ENCODE data around the gene CADM1.

Gene CADM1

DNA sequence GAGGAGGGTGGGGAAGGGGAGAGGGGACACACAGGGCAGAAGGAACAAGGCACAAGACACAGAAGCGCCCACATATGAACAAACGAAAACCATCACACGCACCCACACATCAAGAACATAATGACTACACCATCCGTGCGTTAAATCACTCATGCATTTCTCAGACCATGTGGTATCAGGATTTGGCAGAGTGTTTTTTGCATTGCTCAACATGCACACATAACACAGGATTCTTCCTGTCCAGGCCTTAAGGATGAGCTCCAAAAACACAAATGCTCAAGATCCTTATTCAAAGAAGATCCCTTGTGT, 309.5 kb downstream of the CADM1 start:
- Histone ChIP-seq H3K36me3 (ENCODE audit: insufficient read depth, insufficient read length, low read length) (no peaks in the 10 kb centered on the region), H3K27me3 (ENCODE audit: insufficient read depth, insufficient read length) (no peaks in the 10 kb centered on the region), H3K4me3 (ENCODE audit: insufficient read length, low read depth) (no peak overlapping the region), H3K4me1 (ENCODE audit: insufficient read depth, insufficient read length) (no peaks in the 10 kb centered on the region), H3K9ac (ENCODE audit: insufficient read length, low read depth) (no peak overlapping the region), H3K9me3 (ENCODE audit: insufficient read depth, low read length) (no peaks in the 10 kb centered on the region)
- DNase-seq (ENCODE audit: low read depth, low spot score), result no peak
- TF ChIP-seq SUZ12 (IDR thresholded peaks at IDR 0.05; ENCODE audit: extremely low read depth, insufficient read depth, insufficient read length) (no peak), YY1 (IDR thresholded peaks at IDR 0.05; ENCODE audit: insufficient read depth, insufficient read length) (no peak), ZNF274 (IDR thresholded peaks at IDR 0.05; ENCODE audit: low read depth, low read length) (no peak)

DNA sequence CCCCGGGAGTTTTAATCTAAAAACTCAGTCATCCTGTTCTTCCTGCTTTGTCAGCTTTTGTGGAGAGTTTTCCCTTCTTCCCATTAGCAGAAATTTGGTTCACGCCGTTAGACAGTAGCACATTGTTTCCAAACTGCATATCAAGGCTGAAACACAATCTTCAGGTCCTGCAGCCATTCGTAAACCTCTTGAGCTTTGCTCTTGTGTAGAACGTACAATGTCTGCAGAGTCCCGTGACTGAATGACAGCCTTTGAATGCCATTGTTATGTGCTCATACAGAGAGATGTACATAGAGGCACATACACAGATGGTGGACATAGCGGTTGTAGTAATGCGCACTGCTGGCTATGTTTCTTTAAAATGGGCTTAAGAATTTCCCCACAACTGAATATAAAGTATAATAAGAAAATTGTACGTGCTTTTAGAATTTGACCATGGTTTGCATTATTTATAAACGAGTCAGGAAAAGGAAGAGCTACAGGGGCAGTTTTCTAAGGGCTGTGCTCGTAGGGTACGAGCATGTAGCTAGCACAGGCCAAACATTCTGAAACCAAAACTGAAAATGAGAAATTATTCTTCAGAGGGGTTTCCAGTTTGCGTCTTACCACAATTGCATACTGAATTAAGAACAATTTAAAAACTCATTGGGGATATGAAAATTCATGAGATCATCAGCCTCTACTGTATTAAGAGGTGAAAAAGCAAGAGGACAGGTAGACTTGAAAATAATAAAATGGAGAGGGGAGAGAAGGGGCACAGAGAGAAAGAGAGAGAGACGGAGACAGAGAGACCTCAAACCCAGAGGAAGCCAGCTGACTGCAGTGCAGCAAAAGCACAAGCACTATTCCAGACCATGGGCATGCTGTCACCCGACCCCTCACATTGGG, 310.1 kb downstream of the CADM1 start:
- Histone ChIP-seq H3K27me3 (ENCODE audit: insufficient read depth, insufficient read length) (no peaks in the 10 kb centered on the region), H3K4me3 (ENCODE audit: insufficient read length, low read depth) (no peak overlapping the region), H3K9ac (ENCODE audit: insufficient read length, low read depth) (no peak overlapping the region), H3K4me1 (ENCODE audit: insufficient read depth, insufficient read length) (no peaks in the 10 kb centered on the region), H3K9me3 (ENCODE audit: insufficient read depth, low read length) (no peaks in the 10 kb centered on the region), H3K36me3 (ENCODE audit: insufficient read depth, insufficient read length, low read length) (no peaks in the 10 kb centered on the region)
- TF ChIP-seq YY1 (IDR thresholded peaks at IDR 0.05; ENCODE audit: insufficient read depth, insufficient read length) (no peak), ZNF274 (IDR thresholded peaks at IDR 0.05; ENCODE audit: low read depth, low read length) (no peak), SUZ12 (IDR thresholded peaks at IDR 0.05; ENCODE audit: extremely low read depth, insufficient read depth, insufficient read length) (no peak)
- no peak for DNase-seq (ENCODE audit: low read depth, low spot score)

DNA sequence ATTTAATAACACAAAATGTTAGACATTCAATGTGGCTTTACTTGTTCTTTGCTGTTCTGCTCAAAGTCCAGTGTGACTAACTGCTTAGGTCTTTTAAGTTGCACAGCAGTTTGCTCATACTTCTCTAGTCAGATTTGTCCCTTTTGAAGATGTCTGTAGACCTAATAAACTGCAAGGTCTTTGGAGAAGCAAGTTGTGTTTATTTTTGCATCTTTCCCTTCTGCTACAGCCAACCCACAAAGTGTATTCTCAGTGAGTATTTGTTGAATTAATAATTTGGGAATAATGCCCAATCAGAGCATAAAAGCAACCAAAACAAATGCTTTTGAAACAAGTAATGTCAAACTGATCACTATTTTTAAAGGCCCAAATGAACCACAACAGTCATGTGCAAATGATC, 312.5 kb downstream of the CADM1 start:
- Histone ChIP-seq H3K9me3 (ENCODE audit: insufficient read depth, low read length) (no peaks in the 10 kb centered on the region), H3K27me3 (ENCODE audit: insufficient read depth, insufficient read length) (no peaks in the 10 kb centered on the region), H3K9ac (ENCODE audit: insufficient read length, low read depth) (no peak overlapping the region), H3K4me1 (ENCODE audit: insufficient read depth, insufficient read length) (no peaks in the 10 kb centered on the region), H3K36me3 (ENCODE audit: insufficient read depth, insufficient read length, low read length) (no peaks in the 10 kb centered on the region), H3K4me3 (ENCODE audit: insufficient read length, low read depth) (no peak overlapping the region)
- DNase-seq (ENCODE audit: low read depth, low spot score), result no peak
- TF ChIP-seq SUZ12 (IDR thresholded peaks at IDR 0.05; ENCODE audit: extremely low read depth, insufficient read depth, insufficient read length) (no peak), ZNF274 (IDR thresholded peaks at IDR 0.05; ENCODE audit: low read depth, low read length) (no peak), YY1 (IDR thresholded peaks at IDR 0.05; ENCODE audit: insufficient read depth, insufficient read length) (no peak)

DNA sequence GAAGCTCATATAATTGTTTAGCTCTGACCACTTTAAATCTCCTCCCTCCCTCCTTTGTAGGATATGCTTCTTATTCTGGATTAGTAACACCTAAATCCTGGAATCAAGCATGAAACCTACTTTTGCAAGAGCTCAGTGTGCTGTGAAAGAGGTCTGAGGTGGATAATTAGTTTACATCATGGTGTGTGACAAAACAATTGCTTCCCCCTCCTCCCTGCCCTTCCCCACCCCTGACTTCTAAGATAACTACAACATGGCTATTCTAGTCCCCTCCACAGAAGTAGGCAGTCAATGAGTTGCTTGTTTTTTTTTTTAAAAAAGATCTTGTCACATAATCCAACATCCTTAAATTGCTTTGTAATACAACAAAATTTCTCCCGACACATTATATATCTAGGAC, 314.0 kb downstream of the CADM1 start:
- Histone ChIP-seq H3K4me3 (ENCODE audit: insufficient read length, low read depth) (no peak overlapping the region), H3K9me3 (ENCODE audit: insufficient read depth, low read length) (no peaks in the 10 kb centered on the region), H3K9ac (ENCODE audit: insufficient read length, low read depth) (no peak overlapping the region), H3K36me3 (ENCODE audit: insufficient read depth, insufficient read length, low read length) (no peaks in the 10 kb centered on the region), H3K4me1 (ENCODE audit: insufficient read depth, insufficient read length) (no peaks in the 10 kb centered on the region), H3K27me3 (ENCODE audit: insufficient read depth, insufficient read length) (no peaks in the 10 kb centered on the region)
- no peak for DNase-seq (ENCODE audit: low read depth, low spot score)
- no peak for TF ChIP-seq ZNF274 (IDR thresholded peaks at IDR 0.05; ENCODE audit: low read depth, low read length)
- TF ChIP-seq SUZ12 (IDR thresholded peaks at IDR 0.05; ENCODE audit: extremely low read depth, insufficient read depth, insufficient read length), result no peak
- TF ChIP-seq YY1 (IDR thresholded peaks at IDR 0.05; ENCODE audit: insufficient read depth, insufficient read length), result no peak

DNA sequence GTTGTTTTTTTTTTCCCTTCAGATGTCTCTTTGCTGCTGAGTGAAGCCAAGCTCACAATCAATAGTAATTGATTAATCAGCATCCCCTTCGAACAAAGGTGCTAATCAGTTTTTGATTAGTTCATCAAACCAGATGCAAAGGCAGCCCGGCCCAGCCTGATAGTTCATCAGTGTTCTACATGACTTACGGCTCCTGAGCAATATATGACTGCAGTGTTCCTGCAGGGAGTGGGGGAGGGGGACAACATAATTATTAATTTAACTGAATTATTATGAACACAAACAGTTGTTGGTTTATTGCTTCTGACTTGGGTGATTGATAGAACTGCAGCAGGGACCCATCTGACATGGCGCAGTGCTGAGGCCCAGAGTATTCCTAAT, 315.3 kb downstream of the CADM1 start:
- H3K9ac ChIP-seq (ENCODE audit: insufficient read length, low read depth), result no peak overlapping the region
- H3K27me3 ChIP-seq (ENCODE audit: insufficient read depth, insufficient read length), result no peaks in the 10 kb centered on the region
- no peaks in the 10 kb centered on the region for H3K9me3 ChIP-seq (ENCODE audit: insufficient read depth, low read length)
- H3K36me3 ChIP-seq (ENCODE audit: insufficient read depth, insufficient read length, low read length), result no peaks in the 10 kb centered on the region
- no peak for DNase-seq (ENCODE audit: low read depth, low spot score)
- H3K4me1 ChIP-seq (ENCODE audit: insufficient read depth, insufficient read length), result no peaks in the 10 kb centered on the region
- no peak overlapping the region for H3K4me3 ChIP-seq (ENCODE audit: insufficient read length, low read depth)
- TF ChIP-seq YY1 (IDR thresholded peaks at IDR 0.05; ENCODE audit: insufficient read depth, insufficient read length) (no peak), ZNF274 (IDR thresholded peaks at IDR 0.05; ENCODE audit: low read depth, low read length) (no peak), SUZ12 (IDR thresholded peaks at IDR 0.05; ENCODE audit: extremely low read depth, insufficient read depth, insufficient read length) (no peak)

DNA sequence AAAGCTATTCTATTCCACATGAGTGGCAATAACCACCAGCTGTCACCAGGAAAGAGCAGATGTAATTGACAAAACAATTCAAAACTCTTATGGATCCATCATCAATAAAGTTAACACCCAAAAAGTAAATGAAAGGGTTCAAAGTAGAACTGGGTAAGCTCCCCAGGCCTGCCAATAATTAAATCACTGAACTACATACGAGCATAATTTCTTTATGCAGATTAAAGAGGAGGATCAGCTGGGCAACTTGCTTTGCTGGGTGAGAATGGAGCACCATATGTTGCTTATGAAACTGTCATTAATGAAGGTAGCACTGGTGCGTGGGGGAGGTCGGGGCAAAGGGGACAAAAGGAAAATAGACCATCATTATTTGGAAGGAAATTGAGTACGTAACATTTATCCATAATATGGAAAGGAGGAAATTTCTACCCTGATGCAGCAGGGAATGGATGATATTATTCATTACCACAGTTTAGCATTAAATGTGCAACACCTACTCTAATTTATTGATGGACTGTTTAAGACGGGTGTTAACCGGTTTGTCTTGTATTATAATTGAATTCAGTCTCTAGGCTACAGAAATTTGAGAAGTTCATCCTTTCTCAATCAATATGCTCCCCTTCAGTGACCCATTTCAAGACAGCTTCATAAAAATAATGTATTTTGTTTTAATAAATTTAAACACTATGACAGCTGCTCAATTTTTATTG, 315.9 kb downstream of the CADM1 start:
- DNase-seq (ENCODE audit: low read depth, low spot score), result no peak
- TF ChIP-seq SUZ12 (IDR thresholded peaks at IDR 0.05; ENCODE audit: extremely low read depth, insufficient read depth, insufficient read length) (no peak), ZNF274 (IDR thresholded peaks at IDR 0.05; ENCODE audit: low read depth, low read length) (no peak), YY1 (IDR thresholded peaks at IDR 0.05; ENCODE audit: insufficient read depth, insufficient read length) (no peak)
- no peak overlapping the region for H3K9ac ChIP-seq (ENCODE audit: insufficient read length, low read depth)
- no peaks in the 10 kb centered on the region for H3K4me1 ChIP-seq (ENCODE audit: insufficient read depth, insufficient read length)
- H3K9me3 ChIP-seq (ENCODE audit: insufficient read depth, low read length), result no peaks in the 10 kb centered on the region
- no peaks in the 10 kb centered on the region for H3K36me3 ChIP-seq (ENCODE audit: insufficient read depth, insufficient read length, low read length)
- no peak overlapping the region for H3K4me3 ChIP-seq (ENCODE audit: insufficient read length, low read depth)
- H3K27me3 ChIP-seq (ENCODE audit: insufficient read depth, insufficient read length), result no peaks in the 10 kb centered on the region

DNA sequence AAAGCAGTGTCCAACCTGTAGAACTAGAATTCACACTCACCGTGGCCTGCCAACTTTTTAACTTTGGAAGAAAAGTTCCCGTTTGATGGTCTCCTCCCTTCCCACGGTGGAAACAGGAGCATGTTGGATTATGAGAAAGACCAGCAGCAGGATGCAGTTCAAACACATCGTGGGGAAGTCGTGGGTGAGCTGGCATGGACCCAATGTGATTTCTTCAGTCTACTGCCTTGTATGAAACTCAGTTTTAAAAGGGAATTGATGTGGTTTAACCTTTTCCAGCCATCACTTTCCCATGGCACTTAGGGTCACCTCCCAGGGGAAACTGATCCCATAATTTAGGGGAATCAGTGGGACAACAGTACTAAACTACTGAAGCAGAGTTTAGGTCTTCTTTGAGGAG, 318.3 kb downstream of the CADM1 start:
- TF ChIP-seq SUZ12 (IDR thresholded peaks at IDR 0.05; ENCODE audit: extremely low read depth, insufficient read depth, insufficient read length), result no peak
- no peak for TF ChIP-seq ZNF274 (IDR thresholded peaks at IDR 0.05; ENCODE audit: low read depth, low read length)
- no peak for TF ChIP-seq YY1 (IDR thresholded peaks at IDR 0.05; ENCODE audit: insufficient read depth, insufficient read length)
- Histone ChIP-seq H3K9me3 (ENCODE audit: insufficient read depth, low read length) (no peaks in the 10 kb centered on the region), H3K36me3 (ENCODE audit: insufficient read depth, insufficient read length, low read length) (no peaks in the 10 kb centered on the region), H3K4me3 (ENCODE audit: insufficient read length, low read depth) (no peak overlapping the region), H3K27me3 (ENCODE audit: insufficient read depth, insufficient read length) (no peaks in the 10 kb centered on the region), H3K9ac (ENCODE audit: insufficient read length, low read depth) (no peak overlapping the region), H3K4me1 (ENCODE audit: insufficient read depth, insufficient read length) (no peaks in the 10 kb centered on the region)
- DNase-seq (ENCODE audit: low read depth, low spot score), result no peak

All from NT2/D1 (cell line).